HCT116 (cell line): Measurements from ENCODE around the gene EDEM3. TPM values are rescaled to one million over a fixed set of nuclear protein-coding genes. Genes with fewer than 3 reads are reported as not detected.

Experiments used
- ATAC-seq: fragments of 200-7000 bp; cut with Tn5 transposase; 2 replicates; pipeline ENCODE4 v1.9.1; 2020; ENCODE audit warnings: mild to moderate bottlenecking, moderate library complexity
- BruUV-seq: library from RNA; stranded (reverse); fragments of 400-500 nt; replicated peaks from 2 replicates; lab custom pipeline; 2021; lab: Mats Ljungman, UMichigan
- CTCF ChIA-PET: fragments of 300-600 bp; sonication (Branson Sonifier 250); formaldehyde crosslinking; loops from one replicate; lab custom pipeline; 2021; ENCODE audit warnings: antibody characterized with exemption; lab: Charles Lee
- POLR2A ChIA-PET: fragments of 300-600, 350-600 bp; sonication (Branson Sonifier 250); formaldehyde crosslinking; loops from one replicate; lab custom pipeline; 2021; ENCODE audit warnings: antibody characterized with exemption; lab: Charles Lee
- RAD21 ChIA-PET, 2 experiments: fragments of 300-600 bp; sonication (Branson Sonifier 250); formaldehyde crosslinking; loops; one replicate each; lab custom pipeline; 2023; ENCODE audit warnings: low total read pairs in 2 of 2; ENCODE audit not compliant: uncharacterized antibody in 2 of 2, unreplicated experiment in 2 of 2, low non-redundant PET in 1 of 2; lab: Charles Lee
- DNase-seq: peaks from one replicate; pipeline ENCODE4 v3.0.0-alpha.2; 2010; ENCODE audit warnings: low read depth, low spot score
- H2AFZ ChIP-seq: fragments of 200-600 bp; shearing (Covaris generic), sonication (generic); 2 replicates; pipeline ENCODE4 v1.6.1; 2017; ENCODE audit warnings: low read depth, mixed run types, mixed read lengths, antibody characterized with exemption, low read length; ENCODE audit not compliant: poor library complexity, severe bottlenecking
- H3K27ac ChIP-seq: 2 replicates; pipeline ENCODE4 v1.5.1; 2012; ENCODE audit warnings: low read depth, low read length
- H3K27me3 ChIP-seq: fragments of 200-600 bp; sonication (generic); 2 replicates; pipeline ENCODE4 v1.6.1; 2016; ENCODE audit warnings: mixed run types, low read length, mixed read lengths; ENCODE audit not compliant: insufficient read depth
- H3K36me3 ChIP-seq, 2 experiments: fragments of 200-500 bp in 1 of 2; fragments of 200-600 bp in 1 of 2; sonication (Bioruptor generic) in 1 of 2; sonication (generic) in 1 of 2; 2 replicates each; pipeline versions ENCODE4 v1.5.1 to v1.6.1; 2014 to 2016; ENCODE audit warnings: low read length in 2 of 2, inconsistent platforms in 1 of 2, mixed read lengths in 1 of 2, mixed run types in 1 of 2; ENCODE audit not compliant: insufficient read depth in 2 of 2, control insufficient read depth in 1 of 2
- H3K4me1 ChIP-seq, 2 experiments: fragments of 200-600 bp in 1 of 2; sonication (generic) in 1 of 2; 2 replicates each; pipeline versions ENCODE4 v1.5.1 to v1.6.1; 2012 to 2017; ENCODE audit warnings: low read length in 2 of 2, inconsistent platforms in 1 of 2, mild to moderate bottlenecking in 1 of 2, mixed read lengths in 1 of 2, mixed run types in 1 of 2, moderate library complexity in 1 of 2; ENCODE audit not compliant: insufficient read depth in 2 of 2, control insufficient read depth in 1 of 2
- H3K4me2 ChIP-seq: fragments of 200-600 bp; sonication (generic); 2 replicates; pipeline ENCODE4 v1.6.1; 2017; ENCODE audit warnings: mixed run types, low read length, mixed read lengths
- H3K4me3 ChIP-seq, 2 experiments: fragments of 200-600 bp in 1 of 2; sonication (generic) in 1 of 2; replicated peaks in 1 of 2; 2 replicates each; pipeline ENCODE4 v1.5.1; 2011 to 2016; ENCODE audit warnings: low read length in 2 of 2, control low read depth in 1 of 2, low read depth in 1 of 2, mild to moderate bottlenecking in 1 of 2, mixed read lengths in 1 of 2, mixed run types in 1 of 2
- H3K79me2 ChIP-seq: fragments of 200-600 bp; sonication (generic); 2 replicates; pipeline ENCODE4 v1.6.1; 2017; ENCODE audit warnings: mild to moderate bottlenecking, mixed run types, low read length, moderate library complexity, mixed read lengths; ENCODE audit not compliant: insufficient read depth
- H3K9ac ChIP-seq: fragments of 200-600 bp; sonication (generic); 2 replicates; pipeline ENCODE4 v1.6.1; 2016; ENCODE audit warnings: low read length, mixed read lengths
- H3K9me2 ChIP-seq: fragments of 200-600 bp; sonication (generic), shearing (Covaris generic); 2 replicates; pipeline ENCODE4 v1.6.1; 2017; ENCODE audit warnings: mixed run types, mild to moderate bottlenecking, moderate library complexity; ENCODE audit not compliant: insufficient read depth
- H3K9me3 ChIP-seq, 2 experiments: fragments of 200-500 bp in 1 of 2; fragments of 200-600 bp in 1 of 2; sonication (Bioruptor generic) in 1 of 2; sonication (generic) in 1 of 2; 2 replicates each; pipeline ENCODE4 v1.6.1; 2014 to 2017; ENCODE audit warnings: low read length in 2 of 2, mixed read lengths in 2 of 2, inconsistent platforms in 1 of 2, low read depth in 1 of 2, mild to moderate bottlenecking in 1 of 2, mixed run types in 1 of 2, moderate library complexity in 1 of 2; ENCODE audit not compliant: control insufficient read depth in 1 of 2, insufficient read depth in 1 of 2
- H4K20me1 ChIP-seq: fragments of 200-600 bp; sonication (generic), shearing (Covaris generic); 2 replicates; pipeline ENCODE4 v1.6.1; 2017; ENCODE audit warnings: mixed run types, mild to moderate bottlenecking, moderate library complexity; ENCODE audit not compliant: insufficient read depth
- EZH2 ChIP-seq: fragments of 200-600 bp; sonication (generic); IDR thresholded peaks from 2 replicates; pipeline ENCODE4 v1.6.1; 2017; ENCODE audit warnings: antibody characterized with exemption, mixed run types
- EZH2phosphoT487 ChIP-seq: fragments of 200-600 bp; IDR thresholded peaks from 2 replicates; pipeline ENCODE4 v1.6.1; 2018; ENCODE audit warnings: antibody characterized with exemption, borderline replicate concordance
- JUND ChIP-seq: IDR thresholded peaks from 2 replicates; pipeline ENCODE4 v1.6.1; 2012
- REST ChIP-seq: IDR thresholded peaks from 2 replicates; pipeline ENCODE4 v1.6.1; 2012; ENCODE audit warnings: low read depth
- TCF7L2 ChIP-seq: IDR thresholded peaks from 2 replicates; pipeline ENCODE4 v1.7.0; 2011; ENCODE audit warnings: borderline replicate concordance, inconsistent platforms; ENCODE audit not compliant: insufficient read depth, insufficient read length; ENCODE audit errors: extremely low read depth
- intact Hi-C: fragments of 100-400 bp; cut with micrococcal nuclease; formaldehyde crosslinking; loops from 2 replicates; pipeline ENCODE4 v1.10.0; 2022
- total RNA-seq: library from RNA; stranded (reverse); gene quantifications from one replicate; pipeline ENCODE4 v1.2.1, GENCODE V29; 2021; ENCODE audit not compliant: unreplicated experiment

Gene EDEM3
- total RNA-seq, 1 experiment from 2014 or later = 14.9 TPM

- TF ChIP-seq REST (no peak), EZH2 (no peak), EZH2phosphoT487 (no peak), JUND (no peak)
These were observed 46.5 kb downstream of the EDEM3 start (continued) for GRCh38 chr1:184708084-184708676.

GRCh38 chr1:184705271-184705670 lies 49.4 kb downstream of the EDEM3 start:
- BruUV-seq = no TSS peak
- intact Hi-C loops = no loop called here
- no peaks in the 10 kb centered on the region for H3K9me2 ChIP-seq
- ChIA-PET RAD21 (no interaction called here), CTCF (no interaction called here), POLR2A (no interaction called here)
- H4K20me1 ChIP-seq = no peaks in the 10 kb centered on the region
- H3K79me2 ChIP-seq = no peaks in the 10 kb centered on the region
- ATAC-seq = no peak
- peaks cover 0 to 5% of the 10 kb centered on the region in 2 experiments; a peak in 1 of 4 replicates for H3K36me3 ChIP-seq
- H3K9me3 ChIP-seq = no peaks in the 10 kb centered on the region
- TF ChIP-seq TCF7L2 = no peak
- H3K9ac ChIP-seq = no peak overlapping the region
- H3K27me3 ChIP-seq = no peaks in the 10 kb centered on the region
- no peaks in the 10 kb centered on the region for H3K4me1 ChIP-seq
- no peak overlapping the region for H3K4me2 ChIP-seq
- no peak overlapping the region for H2AFZ ChIP-seq
- H3K4me3 ChIP-seq = no peak overlapping the region
- no peak overlapping the region for H3K27ac ChIP-seq
- DNase-seq = no peak
